T-helper 1 cell treated with Interleukin-12 subunit alpha and Interleukin-12 subunit beta and Interleukin-4 antibody, amounts not matched to agents 30 ng/mL and 1 ng/mL, for 36 hours (primary cell): Measurements from ENCODE around the gene SRP14. TPM values are rescaled to one million over a fixed set of nuclear protein-coding genes. Genes with fewer than 3 reads are reported as not detected.

Experiments used
- intact Hi-C: fragments of 100-400 bp; cut with micrococcal nuclease; formaldehyde crosslinking; loops from one replicate; pipeline ENCODE4 v1.15.1; 2024
- total RNA-seq: library from RNA; stranded (reverse); gene quantifications from 2 replicates; pipeline ENCODE4 v1.2.3, GENCODE V29; 2022

The SRP14 gene
- total RNA-seq, 1 donor from 2014 or later, result 152 TPM

GRCh38 chr15:40051616-40052415, 12.8 kb upstream of the SRP14 start:
- intact Hi-C loops, result no loop called here

GRCh38 chr15:40050788-40051470, 11.9 kb upstream of the SRP14 start:
- intact Hi-C loops, result no loop called here

GRCh38 chr15:40048926-40049475, 10.0 kb upstream of the SRP14 start:
- intact Hi-C loops, result loop anchor here (5.0 to 10.0 kb wide), 4 partner anchors 128 to 1354 kb away; no protein-coding TSS in a partner anchor

- intact Hi-C loops, result loop anchor here (5.0 to 10.0 kb wide), 4 partner anchors 129 to 1354 kb away; no protein-coding TSS in a partner anchor
Observed at GRCh38 chr15:40048211-40048792, 9.3 kb upstream of the SRP14 start.

GRCh38 chr15:40047415-40048210, 8.6 kb upstream of the SRP14 start:
- intact Hi-C loops, result loop anchor here (1.0 to 10.0 kb wide), 6 partner anchors 8 to 1353 kb away; partner anchors contain the start of gene SRP14

GRCh38 chr15:40046721-40047414, 7.9 kb upstream of the SRP14 start:
- intact Hi-C loops, result loop anchor here (1.0 to 10.0 kb wide), 6 partner anchors 8 to 1352 kb away; partner anchors contain the start of gene SRP14

GRCh38 chr15:40045572-40046217, 6.7 kb upstream of the SRP14 start:
- intact Hi-C loops, result loop anchor here (1.0 to 10.0 kb wide), 9 partner anchors 53 to 1351 kb away; no protein-coding TSS in a partner anchor

GRCh38 chr15:40044717-40045571, 6.0 kb upstream of the SRP14 start:
- intact Hi-C loops, result loop anchor here (1.0 to 10.0 kb wide), 9 partner anchors 53 to 1350 kb away; no protein-coding TSS in a partner anchor

GRCh38 chr15:40043927-40044716, 5.1 kb upstream of the SRP14 start:
- intact Hi-C loops, result loop anchor here (10.0 kb wide), 3 partner anchors 381 to 1349 kb away; no protein-coding TSS in a partner anchor

- intact Hi-C loops, result loop anchor here (10.0 kb wide), 3 partner anchors 382 to 1348 kb away; no protein-coding TSS in a partner anchor
Observed at GRCh38 chr15:40042791-40043320, 3.9 kb upstream of the SRP14 start.

GRCh38 chr15:40040770-40041169, 1.8 kb upstream of the SRP14 start:
- intact Hi-C loops, result loop anchor here (10.0 kb wide), 3 partner anchors 384 to 1346 kb away; no protein-coding TSS in a partner anchor

- intact Hi-C loops, result loop anchor here (10.0 kb wide), 3 partner anchors 385 to 1345 kb away; no protein-coding TSS in a partner anchor
Observed at GRCh38 chr15:40040293-40040635, 1.3 kb upstream of the SRP14 start.

GRCh38 chr15:40038275-40038637, 725 bp downstream of the SRP14 start:
- intact Hi-C loops, result loop anchor here (5.0 kb wide), 2 partner anchors 106 to 529 kb away; partner anchors contain the start of genes CCDC32, EIF2AK4 and RPUSD2

GRCh38 chr15:40037721-40038120, 1.3 kb downstream of the SRP14 start:
- intact Hi-C loops, result loop anchor here (5.0 kb wide), 2 partner anchors 105 to 530 kb away; partner anchors contain the start of genes CCDC32, EIF2AK4 and RPUSD2

GRCh38 chr15:40035182-40035581, 3.8 kb downstream of the SRP14 start:
- intact Hi-C loops, result loop anchor here (5.0 kb wide), 2 partner anchors 103 to 532 kb away; partner anchors contain the start of genes CCDC32, EIF2AK4 and RPUSD2

GRCh38 chr15:40034186-40034946, 4.6 kb downstream of the SRP14 start:
- intact Hi-C loops, result no loop called here
